Measurements from ENCODE around the gene EXOG.

The EXOG gene

DNA sequence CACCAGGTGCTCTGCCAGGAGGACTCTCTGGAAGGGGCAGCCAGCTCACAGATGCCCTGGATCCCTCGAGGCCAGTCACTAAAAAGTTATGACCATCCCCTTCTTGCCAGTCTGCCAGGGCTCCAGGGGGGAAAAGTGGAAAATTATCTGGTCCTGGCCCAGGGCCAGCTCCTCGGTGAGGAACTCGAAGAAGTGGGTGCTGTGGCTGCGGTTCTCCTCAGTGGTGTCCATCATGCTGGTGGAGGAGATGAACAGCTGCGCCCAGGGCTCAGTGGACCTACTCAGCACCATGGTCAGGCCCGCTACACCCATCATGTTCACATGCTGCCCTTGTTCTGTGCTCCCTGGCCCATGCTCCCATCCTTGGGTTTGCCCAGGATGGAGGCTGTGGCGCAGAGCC is 19.2 kb downstream of the EXOG start:
- DNase-seq, result no peak

DNA sequence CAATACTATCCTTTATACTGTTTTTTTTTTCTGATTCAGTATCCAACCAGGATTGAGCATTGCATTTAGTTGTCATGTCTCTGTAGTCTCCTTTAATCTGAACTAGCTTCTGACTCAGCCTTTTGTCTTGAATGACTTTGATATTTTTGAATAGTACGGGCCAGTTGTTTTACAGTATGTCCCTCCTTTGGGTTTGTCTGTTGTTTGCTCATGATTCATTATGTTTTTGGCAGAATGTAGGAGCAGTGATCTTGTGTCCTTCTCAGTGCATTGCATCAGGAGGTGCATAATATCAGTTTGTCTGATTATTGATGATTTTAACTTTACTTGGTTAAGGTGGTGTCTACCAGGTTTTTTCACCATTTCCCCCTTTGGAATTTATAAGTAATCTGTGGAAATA is 20.5 kb downstream of the EXOG start:
- no peak for DNase-seq

GRCh38 chr3:38519000-38519399 is 22.9 kb downstream of the EXOG start:
- DNase-seq, result no peak

GRCh38 chr3:38519651-38520050 is 23.5 kb downstream of the EXOG start:
- no peak for DNase-seq

GRCh38 chr3:38521391-38521987 is 25.3 kb downstream of the EXOG start:
- peak; percentile 72 to 74 for DNase-seq

DNA sequence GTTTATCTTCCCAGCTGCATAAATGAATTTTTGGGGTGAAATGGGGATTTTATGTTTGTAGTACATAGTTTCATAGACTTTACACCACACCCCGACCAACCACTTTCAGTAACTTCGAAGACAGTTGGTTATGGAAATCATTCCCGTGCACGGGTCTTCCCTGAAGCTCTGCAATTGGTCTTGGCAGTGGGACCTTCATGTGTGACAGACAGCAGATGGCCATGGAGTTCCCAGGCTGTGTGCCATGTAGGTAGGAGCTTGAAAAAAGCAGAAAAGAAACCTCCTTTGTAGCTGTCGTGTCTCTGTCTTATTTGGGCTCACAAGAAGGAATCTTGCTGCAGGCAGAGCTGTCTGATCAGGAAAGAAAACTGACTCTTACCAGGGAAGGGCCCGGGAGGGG is 25.9 kb downstream of the EXOG start:
- no peak for DNase-seq

DNA sequence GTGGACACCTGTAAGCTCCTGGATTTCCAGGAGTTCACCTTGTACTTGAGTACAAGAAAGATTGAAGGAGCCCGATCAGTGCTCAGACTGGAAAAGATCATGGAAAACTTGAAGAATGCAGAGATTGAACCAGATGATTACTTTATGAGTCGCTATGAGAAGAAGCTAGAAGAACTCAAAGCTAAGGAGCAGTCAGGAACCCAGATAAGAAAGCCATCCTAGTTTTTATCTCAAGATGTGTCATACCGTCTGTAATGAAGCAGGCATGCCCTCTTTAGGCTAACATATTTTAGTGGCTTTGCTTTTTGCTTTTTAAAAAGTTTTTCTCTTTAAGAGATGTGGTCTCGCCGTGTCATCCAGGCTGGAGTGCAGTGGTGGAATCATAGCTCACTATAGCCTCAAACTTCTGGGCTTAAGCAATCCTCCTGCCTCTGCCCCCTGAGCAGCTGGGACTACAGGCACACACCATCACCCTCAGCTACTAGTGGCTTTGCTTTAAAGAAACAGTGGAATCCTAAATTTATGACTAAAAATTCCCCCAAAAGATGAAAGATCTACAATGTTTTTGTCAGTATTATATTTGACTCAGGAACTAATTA is 28.1 kb downstream of the EXOG start:
- no peak for DNase-seq

GRCh38 chr3:38526792-38527191 is 30.7 kb downstream of the EXOG start:
- DNase-seq, result no peak

DNA sequence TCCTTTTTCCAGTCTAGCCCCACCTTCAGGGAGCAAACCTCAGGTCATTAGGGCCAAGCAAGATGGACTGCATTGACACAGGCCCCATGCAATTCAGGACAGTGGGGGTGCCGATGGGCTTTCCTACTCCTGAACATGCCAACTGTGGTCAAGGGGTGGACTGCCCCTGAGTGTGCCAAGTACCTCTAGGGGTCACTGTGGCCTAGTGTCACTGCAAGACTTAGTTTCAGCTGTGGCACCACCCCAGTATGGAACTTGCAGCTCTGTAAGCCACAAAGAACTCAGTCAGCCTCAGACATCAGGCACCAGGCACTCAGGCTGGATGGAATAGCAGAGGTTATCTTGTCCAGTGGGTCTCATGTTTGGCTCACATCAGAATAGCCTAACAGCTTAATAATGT is 32.3 kb downstream of the EXOG start:
- DNase-seq, result no peak

- DNase-seq, result no peak
Observed at GRCh38 chr3:38532529-38532928, 36.4 kb downstream of the EXOG start.

GRCh38 chr3:38533285-38533976 is 37.3 kb downstream of the EXOG start:
- DNase-seq, result no peak

DNA sequence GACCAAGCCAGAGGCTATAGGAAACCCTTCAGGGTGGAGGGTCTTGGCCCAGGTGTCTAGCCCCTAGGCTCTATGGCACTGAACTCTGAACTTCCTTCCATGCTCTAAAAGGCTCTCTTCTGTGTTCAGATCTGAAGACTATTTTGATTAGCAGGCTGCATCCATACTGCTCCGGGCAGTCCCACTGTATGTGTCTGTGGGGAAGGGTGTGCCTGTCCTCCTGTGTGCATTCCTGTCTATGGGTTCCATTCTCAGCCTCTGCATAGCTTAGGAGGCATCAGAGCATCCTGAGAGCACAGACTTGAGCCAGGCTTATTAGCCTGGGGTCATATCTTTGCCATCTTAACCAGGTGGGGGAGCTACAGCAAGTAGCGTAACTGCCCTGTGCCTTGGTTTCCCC is 38.0 kb downstream of the EXOG start:
- no peak for DNase-seq

GRCh38 chr3:38534604-38535003 is 38.5 kb downstream of the EXOG start:
- no peak for DNase-seq

GRCh38 chr3:38536671-38537070 is 40.5 kb downstream of the EXOG start:
- DNase-seq, result no peak

GRCh38 chr3:38538773-38539353 is 42.7 kb downstream of the EXOG start:
- DNase-seq, result no peak

GRCh38 chr3:38541806-38542205 is 45.7 kb downstream of the EXOG start:
- no peak for DNase-seq

DNA sequence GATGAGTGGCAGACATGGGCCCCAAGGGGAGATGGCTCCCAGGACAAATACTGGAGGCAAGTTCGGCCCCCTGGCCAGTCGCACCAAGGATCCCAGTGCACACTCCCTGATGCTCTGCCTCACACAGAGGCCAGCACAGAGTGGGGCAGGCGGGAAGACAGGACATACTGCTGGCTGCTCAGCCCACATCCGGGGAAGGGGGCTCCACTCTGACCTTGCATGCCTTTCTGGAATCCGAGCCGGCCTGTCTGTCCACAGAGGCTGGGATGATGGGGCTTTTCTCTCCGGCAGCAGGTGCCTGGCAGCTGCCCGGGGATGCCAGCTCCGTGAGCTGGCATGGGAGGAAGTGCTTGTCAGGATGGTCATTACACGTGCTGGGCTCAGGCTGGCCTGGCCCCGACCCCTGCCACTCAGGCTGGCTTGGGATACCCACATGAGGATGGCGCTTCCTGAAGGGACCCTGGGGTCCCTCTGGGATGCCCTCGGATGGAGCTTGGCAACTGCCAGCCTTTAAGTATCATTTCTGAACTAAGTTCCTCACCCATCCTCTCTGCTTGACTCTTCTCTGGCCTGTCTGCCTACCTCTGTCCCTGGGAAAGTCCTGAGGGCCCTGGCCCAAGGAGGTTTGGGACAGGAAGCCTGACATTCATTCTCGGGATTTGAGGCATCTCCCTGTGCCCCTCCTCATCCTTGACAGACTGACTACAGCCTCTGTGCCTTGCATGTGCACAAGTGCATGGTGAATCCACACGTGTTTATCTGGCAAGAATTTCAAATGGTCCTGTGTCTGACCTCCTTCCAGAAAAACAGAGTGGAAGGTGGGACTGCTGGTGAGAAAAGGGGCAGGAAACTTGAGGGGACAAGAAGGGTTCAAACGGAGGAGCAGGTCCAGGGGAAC is 46.5 kb downstream of the EXOG start:
- no peak for DNase-seq

DNA sequence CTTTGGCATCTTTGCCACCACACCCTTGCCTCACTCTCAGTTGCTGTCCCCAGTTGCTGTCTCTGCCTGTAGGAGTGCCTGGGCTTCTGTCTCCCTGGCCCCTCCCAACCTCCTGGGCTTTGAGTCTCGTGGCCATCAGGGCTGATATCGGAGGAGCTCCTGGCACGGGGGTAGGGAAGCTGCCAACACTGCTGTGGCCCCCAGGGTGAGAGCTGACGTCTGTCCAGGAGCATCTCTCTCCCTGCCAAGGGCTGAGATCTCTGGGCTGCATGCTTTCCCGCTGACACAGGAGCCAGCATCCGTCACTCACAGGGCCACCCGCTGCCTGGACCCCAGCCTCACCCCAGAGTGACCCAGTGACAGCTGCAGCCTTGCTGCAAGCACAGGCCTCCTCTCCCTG is 47.4 kb downstream of the EXOG start:
- no peak for DNase-seq

DNA sequence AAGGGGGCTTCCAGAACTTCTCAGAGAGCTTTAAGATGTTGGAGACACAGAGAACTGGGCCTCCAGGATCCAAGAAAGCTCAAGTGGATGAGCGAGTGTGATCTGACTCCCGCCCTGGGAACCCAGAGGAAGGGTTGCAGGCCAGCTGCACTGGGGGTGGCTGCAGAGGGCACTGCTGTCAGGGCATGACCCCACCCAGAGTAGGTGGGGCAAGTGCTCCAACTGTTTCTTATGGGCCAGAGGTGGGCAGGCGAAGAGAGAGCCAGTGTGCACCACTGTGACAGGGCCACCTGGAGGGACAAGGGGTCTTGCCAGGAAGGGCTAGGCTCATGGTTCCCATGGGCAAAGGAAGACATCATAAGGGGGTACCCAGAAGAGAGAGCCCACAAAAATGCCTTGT is 48.8 kb downstream of the EXOG start:
- DNase-seq, result no peak

- no peak for DNase-seq
Observed at GRCh38 chr3:38545550-38545949, 49.4 kb downstream of the EXOG start.

DNA sequence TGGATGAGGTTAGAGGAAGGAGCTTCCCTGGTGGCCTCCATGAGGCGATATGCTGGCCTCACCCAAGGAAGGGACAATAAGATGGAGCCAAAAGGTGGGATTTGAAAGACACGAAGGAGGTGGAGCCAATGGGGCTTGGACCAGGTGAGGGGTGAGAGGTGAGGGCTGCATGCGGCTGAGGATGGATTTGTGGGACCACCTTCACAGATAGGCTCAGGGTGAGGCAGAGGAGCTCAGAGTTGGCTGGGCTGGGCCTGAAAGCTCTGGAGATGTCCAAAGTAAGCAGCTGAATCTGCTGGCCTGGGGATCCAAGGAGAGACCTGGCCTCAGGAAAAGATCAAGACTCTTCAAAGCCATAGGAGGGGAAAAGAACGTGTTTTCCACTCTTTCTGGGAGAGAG is 49.8 kb downstream of the EXOG start:
- DNase-seq, result no peak

DNA sequence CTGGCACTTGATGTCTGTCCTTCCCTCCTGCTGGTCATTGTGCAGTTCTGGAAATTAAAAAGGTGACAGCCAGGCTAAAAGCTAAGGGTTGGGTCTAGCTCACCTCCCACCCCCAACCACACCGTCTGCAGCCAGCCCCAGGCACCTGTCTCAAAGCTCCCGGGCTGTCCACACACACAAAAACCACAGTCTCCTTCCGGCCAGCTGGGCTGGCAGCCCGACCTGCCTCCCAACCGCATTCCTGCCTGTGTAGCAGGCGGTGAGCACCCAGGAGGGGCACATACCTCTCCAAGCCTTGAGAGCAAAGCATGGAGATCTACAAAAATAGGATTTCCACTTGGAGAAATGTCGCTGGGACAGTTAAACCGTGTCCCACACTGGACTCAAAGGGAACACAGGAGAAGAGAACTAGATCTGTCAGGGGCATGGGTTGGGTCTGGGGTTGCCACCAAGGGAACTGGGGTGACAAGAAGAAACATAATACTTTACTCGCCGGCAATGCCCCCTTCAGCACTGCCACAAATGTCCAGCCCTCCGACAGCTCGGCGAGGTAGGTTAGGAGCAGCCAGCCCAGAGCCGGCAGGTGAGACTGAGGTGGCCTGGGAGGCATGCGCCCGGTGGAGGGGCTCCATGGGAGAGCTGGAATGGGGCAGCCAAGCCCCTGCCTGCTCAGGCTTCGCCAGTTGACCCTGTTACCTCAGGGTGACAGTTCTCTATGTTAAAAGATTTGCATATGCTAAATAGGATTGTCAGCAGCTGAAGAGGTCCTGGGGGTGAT is 52.2 kb downstream of the EXOG start:
- DNase-seq, result no peak

All from activated T-cell treated with anti-CD3 and anti-CD28 coated beads, Interleukin-2, amount 50 U/mL, for 48 hours (primary cell).